Fibroblast of the aortic adventitia (primary cell): ENCODE measurements around the gene OR10R2. TPM values are rescaled to one million over a fixed set of nuclear protein-coding genes. Genes with fewer than 3 reads are reported as not detected.

Experiments
- DNase-seq: peaks from one replicate; pipeline ENCODE4 v3.0.0-alpha.2; 2010; ENCODE audit warnings: low read depth
- H3K4me3 ChIP-seq: 2 replicates; pipeline ENCODE4 v1.5.1; 2011; ENCODE audit warnings: low read depth, mild to moderate bottlenecking, control low read depth, low read length, moderate library complexity
- total RNA-seq: library from RNA; depleted of rRNA; stranded (reverse); fragments of >200 nt; gene quantifications from 2 replicates; pipeline ENCODE4 v1.2.3, GENCODE V29; 2012; ENCODE audit warnings: low replicate concordance
- TF ChIP-seq, protein P1 (sequence below): IDR thresholded peaks from 2 replicates; pipeline ENCODE4 v1.5.1; 2011; ENCODE audit warnings: mild to moderate bottlenecking, low read length, control low read depth, inconsistent platforms; ENCODE audit not compliant: insufficient read depth

Gene OR10R2
- total RNA-seq, 1 donor = not detected

DNA sequence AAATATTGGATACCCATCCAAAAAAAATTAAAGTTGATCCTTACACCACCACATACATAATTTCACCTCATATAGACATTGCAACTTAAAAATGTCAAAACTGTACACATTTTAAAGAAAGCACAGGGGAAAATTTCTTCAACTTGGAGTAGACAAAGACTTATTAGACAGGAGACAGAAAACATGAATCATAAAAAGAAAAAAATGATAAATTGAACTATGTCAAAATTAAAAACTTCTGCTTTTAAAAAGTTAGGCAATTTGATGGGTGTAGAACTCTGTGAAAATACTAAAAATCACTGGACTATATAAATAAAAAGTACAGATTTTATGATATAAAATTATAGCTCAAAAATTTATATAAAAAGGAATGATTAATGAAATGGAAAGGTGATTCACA is 14.8 kb upstream of the OR10R2 start:
- DNase-seq = no peak
- TF ChIP-seq, protein P1, sequence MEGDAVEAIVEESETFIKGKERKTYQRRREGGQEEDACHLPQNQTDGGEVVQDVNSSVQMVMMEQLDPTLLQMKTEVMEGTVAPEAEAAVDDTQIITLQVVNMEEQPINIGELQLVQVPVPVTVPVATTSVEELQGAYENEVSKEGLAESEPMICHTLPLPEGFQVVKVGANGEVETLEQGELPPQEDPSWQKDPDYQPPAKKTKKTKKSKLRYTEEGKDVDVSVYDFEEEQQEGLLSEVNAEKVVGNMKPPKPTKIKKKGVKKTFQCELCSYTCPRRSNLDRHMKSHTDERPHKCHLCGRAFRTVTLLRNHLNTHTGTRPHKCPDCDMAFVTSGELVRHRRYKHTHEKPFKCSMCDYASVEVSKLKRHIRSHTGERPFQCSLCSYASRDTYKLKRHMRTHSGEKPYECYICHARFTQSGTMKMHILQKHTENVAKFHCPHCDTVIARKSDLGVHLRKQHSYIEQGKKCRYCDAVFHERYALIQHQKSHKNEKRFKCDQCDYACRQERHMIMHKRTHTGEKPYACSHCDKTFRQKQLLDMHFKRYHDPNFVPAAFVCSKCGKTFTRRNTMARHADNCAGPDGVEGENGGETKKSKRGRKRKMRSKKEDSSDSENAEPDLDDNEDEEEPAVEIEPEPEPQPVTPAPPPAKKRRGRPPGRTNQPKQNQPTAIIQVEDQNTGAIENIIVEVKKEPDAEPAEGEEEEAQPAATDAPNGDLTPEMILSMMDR = no peak
- no peak overlapping the region for H3K4me3 ChIP-seq

DNA sequence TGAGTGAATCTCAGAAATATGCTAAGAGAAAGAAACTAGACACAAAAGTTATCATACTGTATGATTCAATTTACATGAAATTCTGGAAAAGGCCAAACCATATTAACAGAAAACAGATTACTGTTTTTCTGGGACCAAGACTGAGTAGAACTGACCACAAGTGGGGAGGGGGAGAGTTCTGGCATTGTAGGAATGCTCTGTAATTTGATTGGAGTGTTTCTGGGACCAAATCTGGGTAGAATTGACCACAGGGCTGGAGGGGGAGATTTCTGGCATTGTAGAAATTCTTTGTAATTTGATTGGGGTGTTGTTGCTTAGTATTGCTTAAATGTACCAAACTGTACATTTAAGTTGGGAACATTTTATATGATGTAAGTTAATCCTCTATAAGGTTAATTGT is 13.8 kb upstream of the OR10R2 start:
- TF ChIP-seq, protein P1 = no peak
- no peak for DNase-seq
- H3K4me3 ChIP-seq = no peak overlapping the region

- H3K4me3 ChIP-seq = no peak within 1 kb of the TSS
- TF ChIP-seq, protein P1 = no peak
- no peak for DNase-seq
Measured at GRCh38 chr1:158461534-158461933, 10.5 kb upstream of the OR10R2 start, which contains the start of gene OR10K1. Gene OR10K1, plus strand, starts transcription at chr1:158461834. Its CDS starts 3,728 bp downstream, at chr1:158465562.

- no peak overlapping the region for H3K4me3 ChIP-seq
- TF ChIP-seq, protein P1 = no peak
- no peak for DNase-seq
Measured at GRCh38 chr1:158485455-158485854, 13.4 kb downstream of the OR10R2 start.

DNA sequence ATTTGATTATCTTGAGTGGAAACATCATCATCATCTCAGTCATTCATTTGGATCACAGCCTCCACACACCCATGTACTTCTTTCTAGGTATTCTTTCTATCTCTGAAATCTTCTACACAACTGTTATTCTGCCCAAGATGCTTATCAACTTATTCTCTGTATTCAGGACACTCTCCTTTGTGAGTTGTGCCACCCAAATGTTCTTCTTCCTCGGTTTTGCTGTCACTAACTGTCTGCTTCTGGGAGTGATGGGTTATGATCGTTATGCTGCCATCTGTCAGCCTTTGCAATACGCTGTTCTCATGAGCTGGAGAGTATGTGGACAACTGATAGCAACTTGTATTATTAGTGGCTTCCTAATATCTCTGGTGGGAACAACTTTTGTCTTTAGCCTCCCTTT is 19.3 kb downstream of the OR10R2 start:
- no peak for DNase-seq
- H3K4me3 ChIP-seq = no peak overlapping the region
- TF ChIP-seq, protein P1 = no peak

DNA sequence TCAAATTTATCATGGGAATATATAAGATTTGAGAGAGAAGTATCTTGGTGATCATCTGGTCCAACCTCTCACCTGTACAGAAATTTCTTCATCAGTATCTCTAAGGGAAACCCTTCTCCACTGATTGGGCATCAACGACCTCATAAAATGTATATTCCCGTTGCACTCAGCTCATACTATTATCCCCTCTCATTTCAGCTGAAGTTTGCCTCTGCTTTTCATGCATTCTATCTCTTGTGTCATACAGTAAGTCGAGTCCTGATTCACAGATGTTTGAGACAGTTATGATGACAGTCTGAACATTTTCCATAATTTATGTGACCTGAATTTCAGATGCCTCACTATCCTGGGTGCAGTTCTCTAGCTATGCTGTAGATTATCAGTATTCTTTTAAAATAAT is 21.0 kb downstream of the OR10R2 start:
- no peak for DNase-seq
- H3K4me3 ChIP-seq = no peak overlapping the region
- TF ChIP-seq, protein P1 = no peak

DNA sequence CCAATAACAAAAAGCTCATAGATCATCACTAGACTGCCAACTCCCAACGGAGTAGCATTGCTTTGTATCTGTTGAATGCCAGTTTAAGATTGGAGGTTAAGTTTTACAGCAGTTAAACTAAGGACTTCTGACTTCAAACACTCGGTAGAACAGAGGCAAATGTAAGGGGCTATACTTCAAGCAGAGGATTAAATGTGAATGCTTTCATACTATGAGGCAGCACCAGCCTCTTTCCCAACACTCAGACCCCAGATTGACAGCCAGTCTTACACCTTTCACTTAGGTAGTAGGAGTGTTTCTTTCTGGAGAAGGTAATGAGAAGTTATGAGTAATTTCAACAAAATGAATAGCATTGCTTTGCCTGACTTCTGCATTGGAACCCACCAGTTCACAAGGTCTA is 22.8 kb downstream of the OR10R2 start:
- TF ChIP-seq, protein P1 = no peak
- H3K4me3 ChIP-seq = no peak overlapping the region
- DNase-seq = no peak
